AG09309 (cell line): ENCODE results near the gene PDZRN4.

Experiments
- DNase-seq: peaks from one replicate; pipeline ENCODE4 v3.0.0-alpha.2; 2010; ENCODE audit warnings: low read depth
- H3K4me3 ChIP-seq: 2 replicates; pipeline ENCODE4 v1.5.1; 2011; ENCODE audit warnings: mild to moderate bottlenecking, low read depth, low read length, moderate library complexity; ENCODE audit not compliant: control insufficient read depth
- TF ChIP-seq, protein P1 (sequence below): IDR thresholded peaks from 2 replicates; pipeline ENCODE4 v1.5.1; 2011; ENCODE audit warnings: mild to moderate bottlenecking, low read depth, low read length, inconsistent platforms; ENCODE audit not compliant: insufficient read depth, control insufficient read depth; ENCODE audit errors: missing control alignments

The PDZRN4 gene

DNA sequence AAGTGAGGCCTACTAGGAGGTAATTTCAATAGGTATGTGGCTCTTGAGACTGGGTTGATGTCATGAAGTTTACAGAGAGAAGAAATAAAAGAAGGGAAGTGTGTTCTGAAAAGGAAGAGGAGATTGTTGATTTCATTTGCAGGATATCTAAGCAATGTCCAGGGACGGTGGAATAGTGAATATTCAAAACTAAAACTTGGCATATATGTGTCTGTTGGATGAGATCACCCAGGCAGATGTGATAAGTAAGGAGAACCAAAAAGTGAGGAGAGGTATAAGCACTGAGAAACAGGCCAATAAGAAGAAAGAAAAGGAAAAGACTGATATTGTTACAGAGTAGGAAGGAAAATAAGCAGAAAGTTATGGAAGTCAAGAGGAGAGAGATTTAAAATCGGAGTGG is 255.6 kb downstream of the PDZRN4 start:
- DNase-seq = no peak
- TF ChIP-seq, protein P1, sequence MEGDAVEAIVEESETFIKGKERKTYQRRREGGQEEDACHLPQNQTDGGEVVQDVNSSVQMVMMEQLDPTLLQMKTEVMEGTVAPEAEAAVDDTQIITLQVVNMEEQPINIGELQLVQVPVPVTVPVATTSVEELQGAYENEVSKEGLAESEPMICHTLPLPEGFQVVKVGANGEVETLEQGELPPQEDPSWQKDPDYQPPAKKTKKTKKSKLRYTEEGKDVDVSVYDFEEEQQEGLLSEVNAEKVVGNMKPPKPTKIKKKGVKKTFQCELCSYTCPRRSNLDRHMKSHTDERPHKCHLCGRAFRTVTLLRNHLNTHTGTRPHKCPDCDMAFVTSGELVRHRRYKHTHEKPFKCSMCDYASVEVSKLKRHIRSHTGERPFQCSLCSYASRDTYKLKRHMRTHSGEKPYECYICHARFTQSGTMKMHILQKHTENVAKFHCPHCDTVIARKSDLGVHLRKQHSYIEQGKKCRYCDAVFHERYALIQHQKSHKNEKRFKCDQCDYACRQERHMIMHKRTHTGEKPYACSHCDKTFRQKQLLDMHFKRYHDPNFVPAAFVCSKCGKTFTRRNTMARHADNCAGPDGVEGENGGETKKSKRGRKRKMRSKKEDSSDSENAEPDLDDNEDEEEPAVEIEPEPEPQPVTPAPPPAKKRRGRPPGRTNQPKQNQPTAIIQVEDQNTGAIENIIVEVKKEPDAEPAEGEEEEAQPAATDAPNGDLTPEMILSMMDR = no peak
- no peak overlapping the region for H3K4me3 ChIP-seq

DNA sequence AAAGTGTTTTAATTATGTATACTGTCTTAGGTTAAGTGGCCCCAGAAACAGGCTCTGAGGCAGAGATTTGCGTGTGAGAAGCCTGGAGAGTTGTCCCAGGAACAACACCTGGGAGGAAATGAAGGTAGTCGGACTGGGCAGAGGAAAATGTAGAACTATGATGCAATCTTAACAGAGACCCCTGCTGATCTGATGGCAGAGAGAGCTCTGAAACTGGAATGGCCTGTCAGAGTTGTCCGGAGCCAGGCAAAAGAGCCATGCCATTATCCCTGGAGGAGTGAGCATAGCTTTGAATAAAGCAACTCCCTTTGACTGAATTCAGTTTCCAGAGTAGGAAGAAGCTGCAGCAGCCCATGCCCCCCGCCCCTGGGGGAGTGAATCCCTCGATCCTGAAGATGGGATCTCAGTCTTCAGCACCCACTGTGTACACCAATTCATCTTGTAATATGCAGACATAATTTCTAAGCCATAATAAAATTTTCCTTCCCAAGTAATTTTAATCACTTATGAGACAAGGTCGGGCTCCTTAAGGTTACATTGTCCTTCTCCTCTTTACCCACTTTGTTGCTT is 264.8 kb downstream of the PDZRN4 start:
- no peak overlapping the region for H3K4me3 ChIP-seq
- TF ChIP-seq, protein P1 = no peak
- no peak for DNase-seq

DNA sequence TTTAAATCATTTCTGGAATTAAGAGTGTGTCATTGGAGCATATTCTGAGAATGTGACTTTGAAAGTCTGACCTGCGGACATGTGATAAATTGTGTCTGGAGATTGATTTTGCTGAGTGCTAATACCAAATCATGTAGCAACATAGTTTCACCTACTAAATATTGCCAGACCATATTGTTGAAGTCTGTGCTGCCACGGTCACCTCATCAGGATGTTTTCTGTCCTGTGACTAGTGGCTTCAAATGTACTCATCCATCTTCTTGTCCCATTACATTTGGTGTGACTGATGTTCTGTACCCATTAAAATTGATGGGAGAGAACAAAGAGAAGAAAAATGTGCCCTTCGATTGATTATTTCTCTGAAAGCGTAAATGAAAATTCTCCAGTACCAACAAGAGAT is 265.3 kb downstream of the PDZRN4 start:
- H3K4me3 ChIP-seq = no peak overlapping the region
- TF ChIP-seq, protein P1 = no peak
- no peak for DNase-seq

DNA sequence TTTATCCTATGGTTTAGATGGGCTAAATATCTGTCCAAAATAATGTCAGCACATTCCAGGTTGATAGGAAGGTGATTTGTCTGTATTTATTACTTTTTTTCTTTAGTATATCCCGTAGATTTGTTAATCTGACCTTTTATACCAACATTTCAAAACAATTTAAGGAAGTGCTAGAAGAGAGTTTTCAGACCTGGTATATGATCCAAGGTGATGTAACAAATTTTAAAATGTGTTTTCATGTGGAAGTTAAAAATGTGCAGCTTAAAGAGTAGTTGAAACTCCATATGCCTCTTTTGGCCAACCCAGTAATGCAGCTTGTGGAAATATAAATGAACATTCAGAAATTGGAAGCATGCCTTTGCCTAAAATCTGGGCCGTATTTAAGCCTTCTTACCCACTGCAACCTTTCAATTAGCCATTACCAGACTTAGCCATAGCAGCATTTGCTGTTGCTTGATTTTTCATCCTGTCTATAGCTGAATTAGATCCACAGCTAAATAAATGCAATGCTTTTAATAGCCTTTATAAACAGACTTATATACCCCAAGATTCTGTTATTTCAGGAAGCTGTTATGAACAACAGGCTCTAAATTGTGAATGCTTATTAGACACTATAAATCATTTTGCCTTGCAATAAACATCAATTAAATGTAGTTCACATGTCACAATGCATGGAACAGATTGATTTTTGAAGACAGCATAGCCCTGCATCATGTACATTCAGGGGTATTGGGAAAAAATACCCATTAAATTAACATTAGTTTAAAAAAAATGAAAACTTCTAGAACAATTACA is 271.2 kb downstream of the PDZRN4 start:
- no peak overlapping the region for H3K4me3 ChIP-seq
- TF ChIP-seq, protein P1 = no peak
- DNase-seq = no peak

DNA sequence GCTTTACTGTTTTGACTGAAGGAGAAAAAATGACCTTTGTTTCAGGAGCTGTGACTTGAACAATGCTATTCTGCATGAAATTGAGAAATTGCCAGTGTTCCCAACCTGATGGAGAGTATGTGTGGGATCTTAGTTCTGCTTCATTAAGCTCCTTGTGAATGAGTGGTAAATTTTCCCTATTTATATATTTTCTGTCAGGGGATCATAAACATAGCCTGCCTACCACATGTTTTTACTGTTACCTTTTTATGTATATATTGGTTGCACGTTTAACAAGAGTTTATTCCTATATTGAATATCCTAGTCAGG is 271.7 kb downstream of the PDZRN4 start:
- no peak overlapping the region for H3K4me3 ChIP-seq
- no peak for DNase-seq
- TF ChIP-seq, protein P1 = no peak

DNA sequence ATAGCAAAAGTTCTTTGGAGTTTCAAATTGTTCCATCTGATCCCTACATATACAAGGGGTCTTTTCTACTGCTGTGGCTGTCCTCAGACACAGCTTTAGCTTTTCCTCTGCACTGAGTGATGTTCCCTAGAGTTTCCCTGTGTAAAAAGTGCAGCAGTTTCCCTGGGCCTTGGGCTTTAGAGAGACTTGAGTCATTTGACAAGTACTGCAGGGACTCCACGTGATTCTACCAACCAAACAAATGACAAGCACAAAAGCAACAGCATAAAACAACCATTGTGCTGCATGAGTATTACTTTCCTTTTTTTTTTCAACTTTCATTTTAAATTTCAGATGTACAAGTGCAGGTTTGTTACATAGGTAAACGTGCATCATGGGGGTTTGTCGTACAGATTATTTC is 272.8 kb downstream of the PDZRN4 start:
- DNase-seq = no peak
- no peak overlapping the region for H3K4me3 ChIP-seq
- TF ChIP-seq, protein P1 = no peak

DNA sequence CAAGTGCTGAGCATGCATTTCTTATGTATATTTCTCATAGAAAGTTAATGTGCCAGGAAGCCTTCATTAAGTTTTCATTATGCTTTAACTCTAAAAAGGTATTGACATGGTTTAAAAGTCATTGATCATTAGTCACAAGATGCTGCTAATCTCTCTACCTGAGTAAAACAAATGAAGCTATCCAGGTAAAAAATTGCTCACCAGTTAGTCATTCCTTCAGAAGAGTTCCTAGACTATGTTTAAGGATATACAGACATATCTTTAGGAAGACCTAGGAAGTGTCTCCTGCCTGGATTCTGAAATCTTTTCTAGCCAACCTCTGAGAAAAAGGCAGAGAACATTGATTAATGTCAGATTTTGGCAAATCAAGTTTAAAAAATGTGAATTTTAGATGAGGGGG is 274.2 kb downstream of the PDZRN4 start:
- TF ChIP-seq, protein P1 = no peak
- no peak for DNase-seq
- no peak overlapping the region for H3K4me3 ChIP-seq
